SK-N-DZ (cell line): ENCODE measurements around the gene CBFA2T3.
A peak's percentile ranks its signal among the peaks of the same experiment; 100 is the strongest.
"Not testable (repeated sequence)": the region's sequence is repeated elsewhere in the genome, so short reads cannot be mapped to it uniquely, and the experiment has no call there.

Experiments
- DNase-seq: peaks from one replicate; pipeline ENCODE4 v3.0.0-alpha.2; 2015; ENCODE audit warnings: low spot score

CBFA2T3 gene

GRCh38 chr16:89013111-89013510 is 36.1 kb upstream of the CBFA2T3 start:
- DNase-seq, result no peak

- DNase-seq, result no peak
These were observed 35.6 kb upstream of the CBFA2T3 start for GRCh38 chr16:89012622-89012995.

DNA sequence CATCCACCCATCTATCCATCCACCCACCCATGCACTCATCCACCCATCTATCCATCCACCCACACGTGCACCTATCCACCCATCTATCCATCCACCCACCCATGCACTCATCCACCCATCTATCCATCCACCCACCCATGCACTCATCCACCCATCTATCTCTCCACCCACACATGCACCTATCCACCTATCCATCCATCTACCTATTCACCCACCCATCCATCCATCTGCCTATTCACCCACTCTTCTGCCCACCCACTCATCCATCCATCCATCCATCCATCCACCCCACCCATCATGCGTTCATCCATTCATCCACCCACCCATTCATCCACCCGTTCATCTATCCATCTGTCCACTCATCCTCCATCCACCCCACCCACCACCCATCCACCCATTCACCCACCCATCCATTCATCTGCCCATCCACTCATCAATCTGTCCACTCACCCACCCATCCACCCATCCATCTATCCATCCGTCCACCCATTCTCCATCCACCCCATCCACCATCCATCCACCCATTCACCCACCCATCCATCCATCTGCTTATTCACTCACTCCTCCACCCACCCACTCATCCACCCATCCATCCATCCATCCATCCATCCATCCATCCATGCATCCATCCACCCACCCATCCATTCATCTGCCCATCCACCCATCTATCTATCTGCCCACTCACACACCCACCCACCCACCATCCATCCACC is 35.1 kb upstream of the CBFA2T3 start:
- DNase-seq, result no peak

DNA sequence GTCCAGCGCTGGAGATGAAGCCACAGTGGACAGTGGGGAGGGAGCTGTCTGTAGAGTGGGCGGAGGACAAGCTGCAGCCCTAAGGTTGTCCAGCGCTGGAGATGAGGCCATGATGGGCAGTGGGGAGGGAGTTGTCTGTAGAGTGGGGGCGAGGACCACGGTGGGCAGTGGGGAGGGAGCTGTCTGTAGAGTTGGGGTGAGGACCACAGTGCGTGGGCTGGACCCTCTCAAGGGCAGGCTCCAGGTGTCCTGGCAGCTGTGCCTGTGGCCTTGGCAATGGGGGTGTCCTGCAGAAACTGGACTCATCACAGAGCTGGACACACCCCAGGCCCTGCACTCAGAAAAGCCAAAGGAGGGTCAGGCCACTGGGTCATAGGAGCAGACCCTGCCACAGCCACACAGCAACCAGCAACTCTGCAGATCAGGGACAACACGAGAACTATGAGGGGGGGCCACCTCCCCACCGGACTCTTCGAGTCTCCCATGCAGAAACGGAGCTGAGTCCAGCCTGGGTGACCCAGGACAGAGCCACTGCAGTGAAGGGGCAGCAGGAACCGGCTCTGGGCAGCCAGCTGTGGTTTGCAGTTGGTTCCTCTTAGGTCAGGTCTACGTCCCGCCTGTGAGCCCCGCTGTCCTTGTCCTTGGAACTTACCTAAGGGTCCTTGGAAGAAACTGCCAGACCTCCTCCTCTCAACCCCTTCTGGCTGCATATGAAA is 33.4 kb upstream of the CBFA2T3 start:
- no peak for DNase-seq

- no peak for DNase-seq
These were observed 32.6 kb upstream of the CBFA2T3 start for GRCh38 chr16:89009343-89010209.

DNA sequence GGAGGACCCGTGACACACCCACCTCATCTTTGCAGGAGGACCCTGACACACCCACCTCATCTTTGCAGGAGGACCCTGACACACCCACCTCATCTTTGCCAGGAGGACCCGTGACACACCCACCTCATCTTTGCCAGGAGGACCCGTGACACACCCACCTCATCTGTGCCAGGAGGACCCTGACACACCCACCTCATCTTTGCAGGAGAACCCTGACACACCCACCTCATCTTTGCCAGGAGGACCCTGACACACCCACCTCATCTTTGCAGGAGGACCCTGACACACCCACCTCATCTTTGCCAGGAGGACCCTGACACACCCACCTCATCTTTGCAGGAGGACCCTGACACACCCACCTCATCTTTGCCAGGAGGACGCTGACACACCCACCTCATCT is 31.8 kb upstream of the CBFA2T3 start:
- not testable (repeated sequence) for DNase-seq

DNA sequence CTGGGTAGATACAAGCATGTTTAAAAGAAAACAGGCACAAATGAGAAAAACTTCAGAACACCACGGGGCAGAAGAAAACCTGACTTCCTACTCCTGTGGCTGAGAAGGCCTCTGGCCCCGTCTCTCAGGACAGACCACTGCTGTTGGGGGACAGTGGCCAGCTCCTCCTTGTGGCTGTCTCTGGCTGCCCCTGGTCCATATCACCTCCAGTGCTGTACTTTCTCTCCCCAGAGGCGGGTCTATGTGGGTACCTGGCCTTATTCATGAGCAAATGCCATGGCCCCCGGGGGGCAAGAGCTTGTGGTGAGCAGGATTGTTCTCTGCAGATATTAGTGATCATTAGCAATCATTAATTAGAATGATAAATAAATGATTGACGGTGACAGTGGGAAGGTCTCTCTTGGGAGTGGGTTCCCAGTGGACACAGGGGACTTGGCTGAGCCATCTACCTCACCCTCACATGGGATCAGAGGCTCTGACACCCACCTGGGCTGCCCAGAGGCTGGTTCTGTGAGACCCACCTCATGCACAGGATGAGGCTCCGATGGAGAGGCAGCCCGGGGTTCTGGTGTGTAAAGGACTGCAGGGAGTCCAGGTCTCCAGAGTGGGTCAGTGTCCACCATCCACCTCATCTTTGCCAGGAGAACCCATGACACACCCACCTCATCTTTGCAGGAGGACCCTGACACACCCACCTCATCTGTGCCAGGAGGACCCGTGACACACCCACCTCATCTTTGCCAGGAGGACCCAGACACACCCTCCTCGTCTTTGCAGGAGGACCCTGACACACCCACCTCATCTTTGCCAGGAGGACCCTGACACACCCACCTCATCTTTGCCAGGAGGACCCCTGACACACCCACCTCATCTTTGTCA is 30.6 kb upstream of the CBFA2T3 start:
- DNase-seq, result no peak

DNA sequence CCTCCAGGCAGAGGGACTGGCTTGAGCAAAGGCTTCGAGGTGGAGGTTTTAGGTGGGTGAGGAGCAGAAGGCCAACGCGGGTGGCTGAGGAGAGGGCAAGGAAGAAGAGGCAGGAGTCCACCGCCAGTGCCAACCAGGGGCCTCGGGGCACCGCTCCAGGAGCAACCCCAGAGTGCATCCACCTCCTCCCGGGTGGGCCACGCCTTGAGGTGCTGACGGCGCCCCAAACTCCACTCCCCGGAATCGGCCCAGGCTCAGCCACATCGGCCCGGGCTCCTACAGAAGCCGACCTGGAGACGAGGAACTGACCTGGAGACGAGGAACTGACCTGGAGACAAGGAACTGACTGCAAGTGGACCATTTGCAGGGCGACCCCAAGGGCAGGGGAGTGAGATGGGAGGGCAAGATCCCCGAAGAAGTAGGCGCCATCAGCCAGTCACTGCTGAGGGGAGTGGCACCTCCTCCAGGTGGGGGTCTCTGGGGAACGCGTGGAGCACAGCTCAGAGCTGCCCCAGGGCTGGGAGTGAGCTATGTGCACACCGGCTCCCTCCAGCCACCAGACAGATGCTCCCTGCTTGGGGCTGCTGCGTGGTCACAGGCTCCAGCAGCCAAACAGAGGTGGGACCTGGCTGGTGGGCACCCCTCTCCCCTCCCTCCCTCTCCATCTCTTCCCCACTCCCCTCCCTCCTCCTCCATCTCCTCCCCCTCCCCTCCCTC is 29.2 kb upstream of the CBFA2T3 start:
- no peak for DNase-seq

GRCh38 chr16:89005201-89006035 is 28.4 kb upstream of the CBFA2T3 start:
- no peak for DNase-seq

DNA sequence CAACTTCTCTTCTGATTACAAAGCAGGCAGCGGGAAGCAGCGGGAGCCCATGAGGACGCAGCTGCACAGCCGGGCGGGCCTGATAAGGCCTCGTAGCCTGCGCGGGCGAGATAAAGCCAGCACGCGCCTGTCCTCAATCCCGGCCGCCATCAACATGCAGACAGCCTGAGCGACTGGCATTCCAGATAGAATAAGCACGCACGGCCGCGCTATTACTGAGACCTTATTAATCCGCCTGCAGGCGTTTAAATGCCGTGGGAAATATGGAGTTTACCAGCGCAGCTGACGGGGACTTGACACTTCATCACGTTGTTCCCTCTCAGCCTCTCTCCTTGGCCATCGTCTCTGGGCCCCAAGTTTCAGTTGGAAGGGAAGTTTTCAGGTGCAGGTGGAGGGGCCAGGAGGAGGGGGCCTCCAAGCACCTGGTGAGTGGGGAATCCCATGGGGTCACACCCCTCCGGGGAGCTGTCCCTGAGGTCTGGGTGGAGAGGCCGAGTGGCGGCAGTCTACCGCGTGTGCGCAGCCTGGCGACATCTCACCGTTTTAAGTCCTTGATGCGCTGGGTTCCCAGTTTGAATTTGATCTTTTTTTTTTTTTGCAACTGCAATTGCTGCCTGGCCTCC is 27.3 kb upstream of the CBFA2T3 start:
- DNase-seq, result peak; percentile 73

GRCh38 chr16:89003831-89004208 is 26.8 kb upstream of the CBFA2T3 start:
- no peak for DNase-seq

GRCh38 chr16:89002851-89003830 is 26.1 kb upstream of the CBFA2T3 start:
- DNase-seq, result peak; percentile 59

- DNase-seq, result not testable (repeated sequence)
These were observed 25.1 kb upstream of the CBFA2T3 start for GRCh38 chr16:89002081-89002480.

DNA sequence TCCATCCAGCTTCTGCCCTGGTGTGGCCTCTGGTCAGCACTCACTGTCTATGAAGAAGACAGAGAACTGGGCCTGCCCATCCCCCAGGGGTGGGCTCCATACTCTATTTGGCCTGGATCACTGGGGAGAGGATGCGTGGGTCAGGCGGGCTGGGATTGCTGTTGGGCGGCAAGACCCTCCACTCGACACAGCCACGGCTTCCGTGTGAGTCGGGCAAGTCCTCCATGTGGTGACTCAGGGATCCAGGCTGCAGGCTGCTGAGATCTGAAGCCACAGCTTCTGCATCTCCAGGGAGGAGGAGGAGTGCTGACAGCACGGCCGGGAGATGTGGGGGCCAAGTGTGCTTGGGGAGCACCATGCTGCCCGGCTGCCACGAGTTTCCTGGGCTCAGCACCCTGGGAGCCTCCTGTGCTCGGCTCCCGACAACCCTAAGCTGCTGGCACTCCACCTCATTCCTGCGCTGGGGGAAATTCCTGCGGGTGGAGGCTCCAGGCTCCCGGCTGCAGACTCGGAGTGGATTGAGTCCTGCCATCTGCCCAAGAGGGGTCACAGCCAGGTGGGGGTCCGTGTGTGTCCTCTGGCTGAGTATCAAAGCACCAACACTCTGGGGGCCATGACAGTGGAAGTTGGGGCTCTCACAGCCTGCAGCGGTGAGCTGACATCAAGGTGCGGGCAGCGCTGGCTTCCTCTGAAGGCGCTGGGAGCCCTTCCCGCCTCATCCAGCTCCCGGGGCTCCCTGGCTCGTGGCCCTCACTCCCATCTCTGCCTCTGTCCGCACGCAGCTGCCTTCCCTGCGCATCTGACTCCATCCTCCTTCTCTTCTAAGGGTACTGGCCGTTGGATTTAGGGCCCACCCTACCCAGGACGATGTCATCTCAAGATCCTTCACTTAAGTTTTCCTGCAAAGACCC is 24.4 kb upstream of the CBFA2T3 start:
- DNase-seq, result no peak

GRCh38 chr16:89000207-89000959 is 23.4 kb upstream of the CBFA2T3 start:
- no peak for DNase-seq
